DMS114 treated with DMSO at 0.1 percent for 48 hours (cell line): ENCODE results near the gene FOXL1.

Source experiments
- DNase-seq: peaks from one replicate; lab custom pipeline; 2025; ENCODE audit not compliant: unreplicated experiment; lab: John Stamatoyannopoulos, UW

The FOXL1 gene

GRCh38 chr16:86578061-86578599 is at the start of gene FOXL1:
FOXL1 (plus strand) TSS chr16:86578549; CDS start chr16:86578724, 175 bp downstream.
- DNase-seq: no peak

GRCh38 chr16:86529160-86529559 is 49.2 kb upstream of the FOXL1 start:
- DNase-seq: no peak

GRCh38 chr16:86530251-86531190 is 47.8 kb upstream of the FOXL1 start:
- no peak for DNase-seq

GRCh38 chr16:86531191-86531545 is 47.2 kb upstream of the FOXL1 start:
- no peak for DNase-seq

GRCh38 chr16:86531641-86532525 is 46.5 kb upstream of the FOXL1 start:
- no peak for DNase-seq

- no peak for DNase-seq
Measured at GRCh38 chr16:86532526-86532815, 45.9 kb upstream of the FOXL1 start.

- DNase-seq: no peak
Measured at GRCh38 chr16:86533076-86533475, 45.3 kb upstream of the FOXL1 start.

- no peak for DNase-seq
Measured at GRCh38 chr16:86533767-86534351, 44.5 kb upstream of the FOXL1 start.

- no peak for DNase-seq
Measured at GRCh38 chr16:86534779-86535615, 43.4 kb upstream of the FOXL1 start.

GRCh38 chr16:86536621-86537020 is 41.7 kb upstream of the FOXL1 start:
- DNase-seq: no peak

- DNase-seq: no peak
Measured at GRCh38 chr16:86537486-86537885, 40.9 kb upstream of the FOXL1 start.

- no peak for DNase-seq
Measured at GRCh38 chr16:86538196-86538780, 40.1 kb upstream of the FOXL1 start.

- DNase-seq: no peak
Measured at GRCh38 chr16:86540894-86541293, 37.5 kb upstream of the FOXL1 start.

- DNase-seq: no peak
Measured at GRCh38 chr16:86541560-86541959, 36.8 kb upstream of the FOXL1 start.

- DNase-seq: no peak
Measured at GRCh38 chr16:86542756-86543750, 35.3 kb upstream of the FOXL1 start.

- DNase-seq: no peak
Measured at GRCh38 chr16:86545481-86545880, 32.9 kb upstream of the FOXL1 start.

GRCh38 chr16:86545954-86546637 is 32.3 kb upstream of the FOXL1 start:
- DNase-seq: no peak

GRCh38 chr16:86546638-86547013 is 31.7 kb upstream of the FOXL1 start:
- no peak for DNase-seq
